ENCODE measurements around the gene KCNQ5. TPM values are rescaled to one million over a fixed set of nuclear protein-coding genes. Genes with fewer than 3 reads are reported as not detected.

KCNQ5 gene
- total RNA-seq, 1 donor from 2014 or later, result 1.2 TPM

GRCh38 chr6:72916298-72916697 is 294.4 kb downstream of the KCNQ5 start:
- Mint-ChIP-seq H3K27ac (ENCODE audit: unreplicated experiment) (no peak overlapping the region), H3K36me3 (ENCODE audit: low read depth) (no peaks in the 10 kb centered on the region), H3K9me3 (no peaks in the 10 kb centered on the region), H3K27me3 (ENCODE audit: low read depth) (no peaks in the 10 kb centered on the region), H3K4me3 (no peak overlapping the region), H3K4me1 (no peaks in the 10 kb centered on the region)
- TF ChIP-seq CTCF (conservative IDR thresholded peaks at IDR 0.05), result no peak
- DNase-seq (ENCODE audit: low read depth, low spot score), result no peak

GRCh38 chr6:72916906-72917305 is 295.0 kb downstream of the KCNQ5 start:
- H3K9me3 Mint-ChIP-seq, result no peaks in the 10 kb centered on the region

DNA sequence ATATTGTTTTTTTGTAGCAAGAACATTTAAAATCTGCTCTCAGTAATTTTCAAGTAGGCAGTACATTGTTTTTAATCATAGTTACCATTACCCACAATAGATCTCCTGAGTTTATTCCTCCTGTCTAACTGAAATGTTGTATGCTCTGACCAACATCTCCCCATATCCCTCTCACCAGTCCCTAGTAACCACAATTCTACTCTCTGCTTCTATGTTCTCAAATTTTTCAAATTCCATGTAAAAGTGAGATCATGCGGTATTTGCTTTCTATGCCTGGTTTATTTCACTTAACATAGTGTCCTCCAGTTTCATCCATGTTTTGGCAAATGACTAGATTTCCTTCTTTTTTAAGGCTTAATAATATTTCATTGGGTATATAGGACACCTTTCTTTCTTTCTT is 300.5 kb downstream of the KCNQ5 start:
- Mint-ChIP-seq H3K27me3 (ENCODE audit: low read depth) (peaks cover 17% of the 10 kb centered on the region), H3K4me3 (no peak overlapping the region), H3K27ac (ENCODE audit: unreplicated experiment) (no peak overlapping the region), H3K9me3 (no peaks in the 10 kb centered on the region), H3K4me1 (no peaks in the 10 kb centered on the region), H3K36me3 (ENCODE audit: low read depth) (no peaks in the 10 kb centered on the region)
- DNase-seq (ENCODE audit: low read depth, low spot score), result no peak
- no peak for TF ChIP-seq CTCF (conservative IDR thresholded peaks at IDR 0.05)

More at GRCh38 chr6:72916906-72917305, 295.0 kb downstream of the KCNQ5 start:
- no peak for DNase-seq (ENCODE audit: low read depth, low spot score)
- Mint-ChIP-seq H3K27me3 (ENCODE audit: low read depth) (no peaks in the 10 kb centered on the region), H3K27ac (ENCODE audit: unreplicated experiment) (no peak overlapping the region), H3K4me1 (no peaks in the 10 kb centered on the region), H3K4me3 (no peak overlapping the region), H3K36me3 (ENCODE audit: low read depth) (no peaks in the 10 kb centered on the region)
- no peak for TF ChIP-seq CTCF (conservative IDR thresholded peaks at IDR 0.05)

- no peak for TF ChIP-seq CTCF (conservative IDR thresholded peaks at IDR 0.05)
- Mint-ChIP-seq H3K27ac (ENCODE audit: unreplicated experiment) (no peak overlapping the region), H3K4me1 (no peaks in the 10 kb centered on the region), H3K36me3 (ENCODE audit: low read depth) (no peaks in the 10 kb centered on the region), H3K9me3 (no peaks in the 10 kb centered on the region), H3K4me3 (no peak overlapping the region), H3K27me3 (ENCODE audit: low read depth) (peaks cover 17% of the 10 kb centered on the region)
- no peak for DNase-seq (ENCODE audit: low read depth, low spot score)
Observed at GRCh38 chr6:72925136-72925535, 303.3 kb downstream of the KCNQ5 start.

GRCh38 chr6:72930556-72931132 is 308.8 kb downstream of the KCNQ5 start:
- Mint-ChIP-seq H3K36me3 (ENCODE audit: low read depth) (no peaks in the 10 kb centered on the region), H3K27me3 (ENCODE audit: low read depth) (peaks cover 2% of the 10 kb centered on the region), H3K4me1 (no peaks in the 10 kb centered on the region), H3K27ac (ENCODE audit: unreplicated experiment) (no peak overlapping the region), H3K9me3 (no peaks in the 10 kb centered on the region), H3K4me3 (no peak overlapping the region)
- DNase-seq (ENCODE audit: low read depth, low spot score), result no peak
- TF ChIP-seq CTCF (conservative IDR thresholded peaks at IDR 0.05), result no peak
